SW 1271 (cell line): ENCODE measurements around the gene ECHDC1.
"Not testable (repeated sequence)": the region's sequence is repeated elsewhere in the genome, so short reads cannot be mapped to it uniquely, and the experiment has no call there.

Experiments used
- DNase-seq, 2 experiments: peaks; one replicate each; lab custom pipeline; 2025; lab: John Stamatoyannopoulos, UW

Gene ECHDC1

DNA sequence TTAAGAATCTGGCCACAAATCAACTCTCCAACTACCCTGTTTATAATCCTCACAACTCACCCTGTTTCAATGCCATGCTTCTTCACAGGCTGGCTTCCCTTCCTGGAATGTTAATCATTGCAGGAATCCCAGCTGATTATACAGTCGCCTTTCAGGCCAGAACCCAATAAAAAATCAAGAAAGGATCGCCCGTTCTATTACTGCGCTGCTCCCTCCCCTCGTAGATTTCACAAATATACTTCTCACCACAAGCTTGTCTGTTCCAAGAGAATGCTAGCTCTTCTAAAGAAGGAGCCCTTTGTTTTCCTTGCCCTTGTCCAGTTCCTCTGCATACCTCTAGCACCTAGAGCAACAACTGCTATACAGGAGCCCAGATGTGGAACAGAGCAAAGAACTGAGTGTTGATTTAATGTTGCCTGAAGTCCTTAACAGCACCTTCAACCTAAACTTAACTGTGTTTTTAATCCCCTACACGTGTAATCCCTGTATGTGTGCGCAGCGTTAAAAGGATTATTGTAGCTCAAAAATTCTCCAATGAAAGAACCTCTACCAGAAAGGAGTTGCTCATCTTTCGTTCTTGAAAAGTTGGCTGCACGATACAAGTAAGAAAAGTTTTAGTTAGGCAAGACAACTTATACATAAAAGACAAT lies 988 bp downstream of the ECHDC1 start:
- DNase-seq: no peak

- DNase-seq: no peak
Measured at GRCh38 chr6:127341471-127342202, 1.8 kb downstream of the ECHDC1 start.

GRCh38 chr6:127340171-127340570 lies 3.2 kb downstream of the ECHDC1 start:
- no peak for DNase-seq

DNA sequence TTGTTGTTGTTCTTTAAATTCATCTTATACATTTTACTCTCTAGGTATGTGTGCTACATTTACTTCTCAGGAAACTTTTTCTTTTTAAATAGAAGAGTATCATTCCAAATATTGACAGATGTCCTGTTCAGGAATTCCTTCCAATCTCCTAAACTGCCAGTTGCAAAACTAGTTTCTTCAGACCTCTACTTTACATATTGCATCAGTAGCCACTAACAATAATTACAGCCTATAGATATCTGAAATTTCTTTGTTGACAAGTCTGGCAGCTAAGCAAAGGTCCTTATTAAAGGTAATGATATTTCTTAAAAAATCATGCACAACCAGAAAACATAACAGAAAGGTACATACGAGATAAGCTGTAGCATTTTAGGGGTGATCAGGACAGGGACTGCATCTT lies 4.5 kb downstream of the ECHDC1 start:
- DNase-seq: no peak

DNA sequence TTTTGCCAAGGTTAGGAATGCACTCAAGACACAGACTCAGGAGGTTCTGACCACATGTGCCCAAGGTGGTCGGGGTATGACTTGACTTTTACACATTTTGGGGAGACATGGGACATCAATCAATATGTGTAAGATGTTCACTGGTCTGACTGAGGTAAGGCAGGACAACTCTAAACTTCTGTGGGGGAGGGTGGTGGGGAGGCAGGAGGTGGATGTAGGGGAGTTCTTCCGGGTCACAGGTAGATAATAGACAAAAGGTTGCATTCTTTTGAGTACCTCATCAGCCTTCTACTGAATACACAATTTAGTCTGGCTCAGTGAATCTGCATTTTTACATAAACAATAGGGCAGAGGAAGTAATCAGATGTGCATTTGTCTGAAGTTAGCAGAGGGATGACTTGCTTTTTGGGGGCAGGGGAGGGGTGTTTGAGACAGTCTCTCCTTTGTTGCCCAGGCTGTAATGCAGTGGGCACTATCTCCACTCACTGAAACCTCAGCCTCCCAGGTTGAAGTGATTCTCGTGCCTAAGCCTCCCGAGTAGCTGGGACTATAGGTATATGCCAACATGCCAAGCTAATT lies 10.9 kb downstream of the ECHDC1 start:
- DNase-seq: no peak

DNA sequence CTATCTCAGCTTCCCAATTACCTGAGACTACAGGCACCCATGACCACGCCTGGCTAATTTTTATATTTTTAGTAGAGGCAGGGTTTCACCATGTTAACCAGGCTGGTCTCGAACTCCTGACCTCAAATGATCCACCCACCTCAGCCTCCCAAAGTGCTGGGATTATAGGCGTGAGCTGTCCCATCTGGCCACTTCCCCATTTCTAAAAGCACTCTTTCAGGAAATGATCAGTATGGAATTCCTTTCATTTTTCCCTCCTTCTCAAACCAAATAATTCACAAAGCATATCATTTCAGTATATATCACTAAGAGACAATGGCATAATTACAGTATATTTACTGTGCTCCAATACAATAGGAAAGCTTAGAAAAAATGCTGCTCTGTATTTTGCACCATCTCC lies 12.2 kb downstream of the ECHDC1 start:
- DNase-seq: not testable (repeated sequence)

GRCh38 chr6:127328043-127328609 lies 15.3 kb downstream of the ECHDC1 start:
- DNase-seq: no peak

DNA sequence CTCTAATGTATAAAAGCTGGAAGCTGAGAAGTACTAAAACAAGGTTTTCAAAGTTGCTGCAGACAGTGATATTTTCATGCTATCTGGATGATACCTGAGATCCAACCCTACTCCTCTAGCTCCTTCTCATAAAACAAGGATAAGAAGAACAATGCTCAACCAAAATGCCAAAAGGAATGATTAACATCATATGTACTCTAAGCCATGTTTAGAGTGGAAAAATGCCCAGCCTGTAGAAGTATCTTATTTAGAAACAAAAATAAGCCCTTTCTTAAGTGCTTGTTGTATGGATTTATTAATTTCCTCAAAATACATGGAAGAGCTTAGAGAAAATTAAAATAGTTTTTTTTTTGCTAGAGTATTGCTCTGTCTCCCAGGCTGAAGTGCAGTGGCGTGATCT lies 23.7 kb downstream of the ECHDC1 start:
- no peak for DNase-seq

DNA sequence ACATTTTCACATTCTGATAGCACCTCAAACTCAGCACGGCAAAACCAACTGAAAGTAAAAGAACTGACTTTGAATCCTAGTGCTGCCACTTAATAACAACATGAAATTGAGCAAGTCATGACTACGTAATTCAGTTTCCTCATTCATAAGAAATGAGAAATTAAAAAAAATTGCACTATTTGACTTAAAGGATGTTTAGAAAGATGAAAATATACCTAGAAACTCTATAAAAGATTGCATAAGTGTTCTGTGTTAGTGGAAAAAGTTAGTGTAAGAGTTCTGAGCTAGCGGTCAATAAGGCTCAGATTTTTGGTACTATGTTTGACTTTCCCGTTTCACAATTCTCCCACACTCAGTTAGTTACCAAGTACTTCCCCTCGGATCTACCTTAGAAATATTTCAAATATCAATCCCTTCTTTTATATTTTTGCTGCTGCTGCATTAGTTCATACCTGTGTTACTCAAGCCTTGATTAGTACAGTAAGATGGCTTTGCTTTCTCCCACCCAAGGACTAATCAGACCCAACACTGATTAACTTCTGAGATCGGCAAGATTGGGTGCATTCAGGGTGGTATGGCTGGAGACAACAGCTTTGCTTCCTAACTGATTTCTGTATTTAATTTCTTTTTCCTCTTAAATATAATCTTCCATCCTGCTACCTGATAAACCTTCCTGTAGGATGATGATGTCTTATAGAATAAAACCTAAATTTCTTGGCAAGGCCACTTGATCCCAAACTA lies 25.9 kb downstream of the ECHDC1 start:
- DNase-seq: no peak

- DNase-seq: no peak
Measured at GRCh38 chr6:127305741-127306140, 37.7 kb downstream of the ECHDC1 start.

DNA sequence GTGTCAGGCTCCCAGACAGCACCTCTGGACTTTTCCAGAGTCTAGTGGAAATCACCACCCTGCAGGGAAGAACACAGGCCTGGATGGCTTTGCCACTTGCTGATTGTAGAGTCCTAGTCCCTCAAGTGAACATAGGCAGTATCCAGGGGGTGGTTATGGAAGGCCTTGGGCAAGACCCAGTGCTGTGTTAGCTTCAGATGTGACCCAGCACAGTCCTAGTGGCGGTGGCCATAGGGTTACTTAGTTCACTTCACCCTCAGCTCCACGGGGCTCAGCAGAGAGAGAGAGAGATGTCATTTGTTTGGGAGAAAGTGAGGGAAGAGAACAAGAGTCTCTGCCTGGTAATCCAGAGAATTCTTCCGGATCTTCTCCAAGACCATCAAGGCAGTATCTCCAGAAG lies 39.5 kb downstream of the ECHDC1 start:
- no peak for DNase-seq

- peak in 1 of 2 experiments; percentile 53 for DNase-seq
Measured at GRCh38 chr6:127302728-127303660, 40.4 kb downstream of the ECHDC1 start.

GRCh38 chr6:127301199-127301700 lies 42.2 kb downstream of the ECHDC1 start:
- no peak for DNase-seq

- peak; percentile 33 to 38 for DNase-seq
Measured at GRCh38 chr6:127300411-127300810, 43.0 kb downstream of the ECHDC1 start.

DNA sequence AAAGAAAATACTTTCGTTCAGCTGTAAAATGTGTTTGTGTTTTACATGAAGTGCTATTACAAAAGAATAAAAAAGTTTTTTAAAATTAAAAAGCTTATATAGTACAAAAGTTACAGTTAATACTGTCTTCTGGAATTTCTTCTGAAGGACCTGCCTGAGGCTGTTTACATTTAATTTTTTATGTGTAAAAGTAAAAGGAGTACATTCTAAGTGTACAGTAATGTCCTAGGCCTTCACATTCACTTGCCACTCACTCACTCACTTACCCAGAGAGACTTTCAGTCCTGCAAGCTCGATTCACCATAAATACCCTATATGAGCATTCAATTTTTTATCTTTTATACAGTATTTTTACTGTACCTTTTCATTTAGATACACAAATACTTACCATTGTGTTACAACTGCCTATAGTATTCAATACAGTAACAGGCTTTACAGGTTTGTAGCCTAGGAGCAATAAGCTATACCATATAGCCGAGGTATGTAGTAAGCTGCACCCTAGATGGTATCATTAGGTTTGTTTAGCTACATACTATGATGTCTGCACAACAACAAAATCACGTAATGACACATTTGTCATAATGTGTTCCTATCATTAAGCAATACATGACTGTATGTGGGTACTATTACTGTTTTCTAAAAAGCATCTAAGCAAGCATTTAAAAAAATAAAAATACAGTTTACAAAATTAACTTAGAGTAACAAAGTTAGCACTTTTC lies 43.7 kb downstream of the ECHDC1 start:
- DNase-seq: no peak

- DNase-seq: no peak
Measured at GRCh38 chr6:127298475-127298874, 44.9 kb downstream of the ECHDC1 start.

GRCh38 chr6:127297502-127298070 lies 45.8 kb downstream of the ECHDC1 start:
- no peak for DNase-seq

- no peak for DNase-seq
Measured at GRCh38 chr6:127291495-127291894, 51.9 kb downstream of the ECHDC1 start.

- DNase-seq: no peak
Measured at GRCh38 chr6:127290391-127291265, 52.8 kb downstream of the ECHDC1 start.
